NCI-H460 (cell line): Measurements from ENCODE around the gene SCAP. TPM values are rescaled to one million over a fixed set of nuclear protein-coding genes. Genes with fewer than 3 reads are reported as not detected.

Source experiments
- DNase-seq: peaks from one replicate; pipeline ENCODE4 v3.0.0-alpha.2; 2016; ENCODE audit warnings: low read depth; ENCODE audit errors: extremely low read depth
- total RNA-seq: library from RNA; depleted of rRNA; stranded (reverse); fragments of >200 nt; shearing (Covaris generic); gene quantifications from 2 replicates; pipeline ENCODE4 v1.2.3, GENCODE V29; 2014

The SCAP gene
- total RNA-seq, 1 experiment from 2014 or later = 28.0 TPM

DNA sequence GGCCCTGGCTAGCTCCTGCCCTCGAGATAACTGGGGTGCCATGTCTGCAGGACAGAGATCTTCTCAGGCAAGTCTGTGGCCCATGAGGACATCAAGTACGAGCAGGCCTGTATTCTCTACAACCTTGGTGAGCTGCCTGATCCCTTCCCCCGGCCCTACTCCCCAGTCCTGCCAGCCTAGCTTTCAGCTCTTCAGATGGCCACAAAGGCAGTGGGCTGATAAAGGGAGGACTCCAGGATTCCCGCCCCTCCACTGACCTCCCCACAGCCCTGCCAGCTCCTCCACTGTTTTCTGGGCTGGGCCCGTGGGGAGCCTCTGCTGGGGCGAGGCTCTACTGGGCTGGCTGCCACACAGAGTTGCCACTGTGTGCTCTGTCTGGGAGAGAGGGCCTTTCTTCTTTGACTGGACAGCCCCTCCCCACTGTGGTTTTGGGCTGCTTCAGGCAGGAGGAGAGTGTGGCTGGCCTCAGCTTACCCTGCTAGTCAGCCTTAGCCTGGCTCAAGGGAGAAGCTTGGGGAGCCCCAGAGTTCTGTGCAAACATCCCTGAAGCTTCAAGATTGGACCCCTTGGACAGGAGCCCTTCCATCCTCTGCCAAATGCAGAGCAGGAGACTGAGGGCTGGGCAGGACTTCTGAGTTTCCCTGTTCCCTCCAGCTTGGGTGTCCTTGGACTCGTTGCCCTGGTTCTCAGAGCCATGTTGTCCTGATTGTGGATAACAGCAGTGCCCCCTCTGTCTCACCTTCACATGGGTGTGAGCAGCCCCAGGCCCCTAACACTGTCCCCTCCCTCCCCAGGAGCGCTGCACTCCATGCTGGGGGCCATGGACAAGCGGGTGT, 70.6 kb downstream of the SCAP start:
- DNase-seq = no peak

DNA sequence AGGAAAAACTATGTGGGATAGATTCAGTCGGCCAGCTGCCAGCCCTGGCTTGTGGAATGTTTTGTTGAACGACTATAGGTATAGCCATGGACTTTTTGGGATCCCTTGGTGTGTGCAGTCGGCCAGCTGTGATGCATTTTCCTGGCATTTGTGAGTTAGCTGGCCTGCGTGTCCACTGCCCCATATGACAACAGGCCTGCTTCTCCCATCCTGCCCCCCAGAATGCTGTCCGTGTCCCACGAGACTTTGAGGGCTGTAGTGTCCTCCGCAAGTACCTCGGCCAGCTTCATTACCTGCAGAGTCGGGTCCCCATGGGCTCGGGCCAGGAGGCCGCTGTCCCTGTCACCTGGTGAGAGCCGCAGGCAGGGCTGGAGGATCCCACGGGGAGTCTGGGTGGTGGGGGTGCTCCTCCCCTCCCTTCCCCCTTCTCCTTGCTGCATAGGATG, 71.3 kb downstream of the SCAP start:
- DNase-seq = no peak

DNA sequence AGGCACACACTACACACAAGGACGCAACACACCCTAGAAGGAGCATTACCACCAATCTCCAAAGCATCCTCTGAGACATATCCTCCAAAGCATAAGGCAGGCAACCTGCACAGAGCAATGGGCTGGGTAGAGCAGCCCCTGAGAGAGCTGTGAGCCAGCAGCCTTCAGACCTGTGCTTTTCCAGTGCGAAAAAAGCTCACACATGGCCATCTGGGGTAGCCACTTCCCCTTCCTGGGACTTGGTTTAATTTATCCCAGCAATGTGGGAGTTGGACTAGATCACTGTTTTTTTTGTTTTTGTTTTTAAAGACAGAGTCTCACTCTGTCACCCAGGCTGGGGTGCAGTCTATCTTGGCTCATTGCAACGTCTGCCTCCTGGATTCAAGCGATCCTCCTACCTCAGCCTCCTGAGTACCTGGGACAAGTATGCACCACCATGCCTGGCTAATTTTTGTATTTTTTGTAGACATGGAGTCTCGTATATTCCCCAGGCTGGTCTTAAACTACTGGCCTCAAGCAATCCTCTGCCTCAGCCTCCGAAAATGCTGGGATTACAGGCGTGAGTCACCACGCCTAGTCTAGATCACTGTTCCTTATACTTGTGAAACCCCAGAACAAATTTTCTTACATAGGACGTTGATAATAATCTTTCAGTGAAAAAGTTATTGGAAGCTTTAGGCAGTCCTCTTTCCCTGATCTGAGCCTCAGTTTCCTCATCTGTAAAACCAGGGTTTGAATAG, 76.0 kb downstream of the SCAP start:
- DNase-seq = no peak

DNA sequence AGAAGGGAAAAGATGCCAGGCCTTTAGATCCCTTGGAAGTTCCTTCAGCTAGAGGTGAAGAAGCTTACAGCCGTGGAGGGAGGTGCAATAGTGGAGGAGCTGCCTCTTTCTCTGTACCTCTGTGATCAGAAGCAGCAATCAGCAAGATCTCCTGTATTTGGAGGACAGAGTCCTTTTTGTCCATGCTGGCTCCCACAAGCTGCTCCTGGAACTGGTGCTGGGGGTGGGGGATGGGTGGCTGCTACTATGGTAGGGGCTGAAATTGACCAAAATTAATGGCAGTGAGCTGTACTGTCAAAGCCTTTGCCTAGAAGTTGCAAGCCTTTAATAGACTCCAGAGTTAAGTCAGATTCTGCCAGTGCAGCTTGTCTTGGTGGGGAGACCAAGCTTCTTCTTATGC, 76.7 kb downstream of the SCAP start:
- no peak for DNase-seq

DNA sequence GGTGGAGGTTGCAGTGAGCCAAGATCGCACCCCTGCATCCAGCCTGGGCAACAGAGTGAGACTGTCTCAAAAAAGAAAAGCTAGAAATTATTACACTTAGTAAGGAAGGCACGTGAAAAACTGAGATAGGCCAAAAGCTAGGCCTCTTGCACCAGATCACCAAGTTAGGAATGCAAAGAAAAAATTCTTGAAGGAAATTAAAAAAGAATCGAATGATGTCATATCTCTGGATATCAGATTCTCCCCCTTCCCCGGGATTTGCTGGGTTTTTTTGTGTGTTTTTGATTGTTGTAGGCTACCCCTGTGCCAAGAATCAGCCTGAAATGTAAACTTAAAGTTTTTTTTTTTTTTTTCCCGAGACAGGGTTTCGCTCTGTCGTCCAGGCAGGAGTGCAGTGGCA, 77.5 kb downstream of the SCAP start:
- DNase-seq = no peak

GRCh38 chr3:47394881-47395280, 80.9 kb downstream of the SCAP start:
- no peak for DNase-seq

- DNase-seq = no peak
These were observed 81.4 kb downstream of the SCAP start for GRCh38 chr3:47394140-47394870.

DNA sequence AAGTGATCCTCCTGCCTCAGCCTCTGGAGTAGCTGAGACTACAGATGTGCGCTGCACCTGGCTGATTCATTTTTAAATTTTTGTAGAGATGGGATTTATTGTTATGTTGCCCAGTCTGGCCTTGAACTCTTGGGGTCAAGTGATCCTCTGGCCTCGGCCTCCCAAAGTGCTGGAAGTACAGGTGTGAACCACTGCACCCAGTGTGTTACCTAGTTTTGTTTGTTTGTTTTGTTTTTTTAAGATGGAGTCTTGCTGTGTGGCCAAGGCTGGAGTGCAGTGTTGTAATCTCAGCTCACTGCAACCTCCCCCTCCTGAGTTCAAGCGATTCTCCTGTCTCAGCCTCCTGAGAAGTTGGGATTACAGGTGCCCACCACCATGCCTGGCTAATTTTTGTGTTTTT, 82.8 kb downstream of the SCAP start:
- no peak for DNase-seq

DNA sequence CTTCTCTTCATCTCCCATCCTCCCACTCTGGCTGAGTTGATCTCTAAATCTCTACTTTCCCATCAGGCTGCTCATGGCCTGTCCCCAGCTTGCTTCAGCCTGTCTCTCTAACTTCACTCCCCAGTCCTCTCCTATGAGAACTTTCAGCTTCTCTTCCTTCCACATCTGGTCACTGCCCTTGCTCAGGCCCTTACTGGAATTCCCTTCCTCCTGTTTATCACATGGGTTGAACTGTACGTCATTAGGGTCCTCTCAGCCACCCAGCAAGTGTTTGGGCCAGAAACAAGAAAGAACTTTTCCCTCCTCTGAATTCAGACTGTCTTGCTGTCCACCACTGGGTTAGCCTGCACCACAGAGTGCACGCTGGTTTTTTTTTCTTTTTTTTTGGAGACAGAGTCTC, 89.9 kb downstream of the SCAP start:
- no peak for DNase-seq

DNA sequence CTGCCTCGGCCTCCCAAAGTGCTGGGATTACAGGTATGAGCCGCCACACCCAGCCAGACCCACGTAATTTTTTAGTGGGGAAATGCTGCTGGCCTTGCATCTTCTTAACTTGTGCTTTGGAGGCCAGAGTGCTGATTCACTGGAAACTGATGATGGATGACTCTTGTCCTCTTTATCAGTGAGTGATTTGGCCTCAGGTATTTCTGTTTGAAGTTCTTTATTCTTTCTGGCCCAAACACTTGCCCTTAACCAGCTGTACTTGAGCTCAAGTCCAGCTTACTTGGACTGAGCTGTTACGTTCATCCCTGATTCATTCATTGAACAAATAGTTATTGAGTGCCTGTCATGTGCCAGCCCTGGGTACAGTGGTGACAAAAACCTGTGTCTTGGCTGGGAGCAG, 90.7 kb downstream of the SCAP start:
- DNase-seq = no peak

DNA sequence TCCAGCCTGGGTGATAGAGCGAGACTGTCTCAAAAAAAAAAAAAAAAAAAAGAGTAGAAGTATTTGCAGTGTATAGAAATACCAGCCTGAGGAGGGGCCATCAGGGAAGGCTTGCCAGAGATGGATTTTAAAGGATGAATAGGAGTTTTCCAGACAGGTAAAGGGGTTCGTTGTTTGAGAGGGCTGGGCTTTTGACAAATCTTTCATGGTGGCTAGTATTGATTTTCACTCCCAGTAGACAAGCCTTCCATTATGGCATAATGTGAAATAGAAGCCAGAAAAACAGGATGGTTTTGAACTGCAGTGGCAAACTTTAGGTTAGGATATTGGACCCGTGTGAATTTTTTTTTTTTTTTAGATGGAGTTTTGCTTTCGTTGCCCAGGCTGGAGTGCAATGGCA, 91.3 kb downstream of the SCAP start:
- DNase-seq = no peak

DNA sequence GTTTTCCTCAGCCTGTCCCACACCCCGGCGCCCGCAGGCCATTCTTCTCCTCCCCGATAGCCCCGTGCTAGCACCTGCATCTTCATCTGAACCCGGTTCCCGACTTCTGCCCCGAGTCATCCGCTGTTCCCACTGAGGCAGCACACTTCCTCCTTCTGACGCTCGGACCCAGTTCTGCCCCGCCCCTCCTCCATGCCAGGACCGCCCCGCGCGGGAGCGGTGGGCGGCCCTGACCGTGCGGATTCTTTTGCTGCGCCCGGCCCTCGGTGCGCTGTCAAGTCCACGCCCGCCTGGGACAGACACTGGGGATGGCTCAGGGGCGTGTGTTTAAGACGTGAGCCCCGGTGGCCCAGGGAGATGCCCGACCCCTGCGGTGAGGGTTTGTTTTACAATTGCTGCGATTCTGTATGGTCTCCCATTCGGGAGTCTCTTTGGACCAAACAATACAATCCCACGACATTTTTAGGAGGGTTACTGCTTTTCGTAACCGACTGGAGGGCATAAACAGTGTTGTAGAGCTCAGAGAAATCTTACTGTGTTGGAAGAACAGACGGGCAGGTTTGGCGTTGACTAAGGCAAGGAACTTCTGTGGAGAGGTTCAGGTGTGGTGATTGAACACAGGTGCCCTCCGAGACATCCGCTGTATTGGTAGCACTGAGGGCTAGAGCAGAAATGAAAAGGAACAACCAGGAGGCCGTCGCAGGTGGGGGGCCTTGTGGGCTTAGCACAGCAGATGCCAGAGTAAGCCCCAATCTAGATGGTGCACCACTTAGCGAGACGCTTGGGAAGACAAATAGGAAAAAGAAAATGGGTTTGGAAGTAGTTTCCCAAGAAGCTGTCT, 94.2 kb downstream of the SCAP start:
- peak; percentile 68 for DNase-seq

- peak; percentile 97 for DNase-seq
These were observed 95.0 kb downstream of the SCAP start, which contains the start of gene PTPN23 for GRCh38 chr3:47380601-47381316. Gene PTPN23, plus strand, starts transcription at chr3:47381021. Its CDS starts 76 bp downstream, at chr3:47381097.

DNA sequence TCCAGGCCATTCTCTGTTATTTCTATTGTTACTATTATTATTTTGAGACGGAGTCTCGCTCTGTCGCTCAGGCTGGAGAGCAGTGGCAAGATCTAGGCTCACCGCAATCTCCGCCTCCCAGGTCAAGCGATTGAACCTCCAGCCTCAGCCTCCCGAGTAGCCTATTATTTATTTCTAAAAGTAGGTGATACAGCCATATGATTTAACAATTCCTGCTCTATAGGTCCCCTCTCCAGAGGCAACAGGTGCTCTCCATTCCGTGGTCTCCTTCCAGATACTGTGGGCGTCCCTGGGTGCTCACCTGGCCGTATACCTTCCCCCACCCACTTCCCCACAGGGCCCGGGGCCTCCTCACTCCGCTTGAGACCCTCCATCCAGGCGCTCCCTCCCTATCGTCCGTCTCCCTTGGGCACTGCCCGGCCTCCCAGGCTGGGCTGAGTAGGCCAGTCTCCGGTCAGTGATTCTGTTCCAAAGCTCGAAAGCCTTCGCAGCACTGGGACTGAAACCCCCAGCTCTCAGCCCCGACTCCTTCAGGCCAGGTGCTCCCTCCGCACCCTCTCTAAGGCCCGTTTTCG, 95.6 kb downstream of the SCAP start:
- no peak for DNase-seq

GRCh38 chr3:47379411-47379899, 96.3 kb downstream of the SCAP start:
- DNase-seq = no peak

DNA sequence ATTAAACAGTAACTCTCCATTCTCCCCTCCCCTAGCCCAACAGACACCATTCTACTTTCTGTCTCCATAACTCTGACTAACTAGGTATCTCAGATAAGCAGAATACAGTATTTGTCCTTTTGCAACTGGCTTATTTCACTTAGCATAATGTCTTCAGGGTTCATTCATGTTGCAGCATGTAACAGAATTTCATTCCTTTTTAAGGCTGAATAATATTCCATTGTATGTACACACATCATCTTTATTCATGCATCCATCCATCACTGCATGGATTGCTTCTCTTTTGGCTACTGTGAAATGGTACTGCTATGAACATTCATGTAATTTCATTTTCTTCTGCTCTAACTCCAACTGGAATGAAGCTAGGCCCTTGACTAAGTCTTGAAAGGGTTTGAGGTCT, 96.9 kb downstream of the SCAP start:
- DNase-seq = no peak

DNA sequence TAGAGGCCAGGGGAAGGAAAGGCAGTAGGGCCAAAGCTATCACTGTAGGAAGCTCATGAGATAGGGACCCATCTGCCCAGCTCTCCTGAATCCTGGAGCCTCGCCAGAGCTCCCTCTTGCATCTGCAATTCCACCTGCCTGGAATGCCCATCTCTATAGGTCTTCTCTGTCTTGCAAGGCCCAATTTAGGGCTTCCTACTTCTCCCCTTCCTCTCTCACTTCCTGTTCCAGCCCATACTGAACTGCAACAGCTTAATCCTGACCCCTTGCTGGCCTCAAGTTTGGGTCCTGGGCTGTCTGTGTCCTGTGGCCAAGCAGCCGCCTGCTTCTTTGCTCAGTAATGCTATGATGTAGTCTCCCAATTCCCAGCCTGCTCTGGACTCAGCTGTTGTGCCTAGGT, 98.6 kb downstream of the SCAP start:
- DNase-seq = no peak

- DNase-seq = no peak
These were observed 99.3 kb downstream of the SCAP start for GRCh38 chr3:47376393-47376792.

DNA sequence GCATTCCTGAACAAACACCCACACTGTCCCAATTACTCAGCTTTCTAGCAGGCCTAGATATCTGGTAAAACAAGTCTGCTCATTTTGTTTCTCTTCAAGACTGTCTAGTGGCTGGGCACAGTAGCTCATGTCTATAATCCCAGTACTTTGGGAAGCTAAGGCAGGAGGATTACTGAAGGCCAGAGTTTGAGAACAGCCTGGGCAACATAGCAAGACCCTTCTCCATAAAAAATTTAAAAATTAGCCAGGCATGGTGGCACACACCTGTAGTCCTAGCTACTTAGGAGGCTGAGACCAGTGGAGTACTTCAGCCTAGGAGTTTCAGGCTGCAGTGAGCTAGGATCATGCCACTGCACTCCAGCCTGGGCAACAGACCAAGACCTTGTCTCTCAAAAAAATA, 101.2 kb downstream of the SCAP start:
- DNase-seq = no peak
